ENCODE data around the gene PROC.

DNA sequence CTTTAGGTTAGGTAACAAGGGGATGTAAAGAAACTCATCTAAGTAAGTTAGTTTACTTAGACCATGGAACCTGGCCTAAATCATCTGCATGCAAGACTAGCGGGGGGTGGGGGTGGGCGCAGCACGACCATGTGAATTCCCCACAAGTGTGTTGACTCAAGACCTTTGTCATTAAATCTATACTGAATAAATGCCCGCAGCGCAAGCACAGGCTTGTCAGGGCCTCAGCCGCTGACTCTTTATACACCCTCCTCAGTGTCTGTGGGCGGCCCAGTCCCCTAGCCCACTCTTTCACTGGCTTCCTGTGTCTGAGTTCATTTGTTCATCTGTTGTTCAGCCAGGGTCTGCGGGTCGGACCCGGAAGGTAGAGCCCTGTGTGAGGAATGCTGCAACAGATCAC lies 48.2 kb upstream of the PROC start:
- TF ChIP-seq, protein P1, sequence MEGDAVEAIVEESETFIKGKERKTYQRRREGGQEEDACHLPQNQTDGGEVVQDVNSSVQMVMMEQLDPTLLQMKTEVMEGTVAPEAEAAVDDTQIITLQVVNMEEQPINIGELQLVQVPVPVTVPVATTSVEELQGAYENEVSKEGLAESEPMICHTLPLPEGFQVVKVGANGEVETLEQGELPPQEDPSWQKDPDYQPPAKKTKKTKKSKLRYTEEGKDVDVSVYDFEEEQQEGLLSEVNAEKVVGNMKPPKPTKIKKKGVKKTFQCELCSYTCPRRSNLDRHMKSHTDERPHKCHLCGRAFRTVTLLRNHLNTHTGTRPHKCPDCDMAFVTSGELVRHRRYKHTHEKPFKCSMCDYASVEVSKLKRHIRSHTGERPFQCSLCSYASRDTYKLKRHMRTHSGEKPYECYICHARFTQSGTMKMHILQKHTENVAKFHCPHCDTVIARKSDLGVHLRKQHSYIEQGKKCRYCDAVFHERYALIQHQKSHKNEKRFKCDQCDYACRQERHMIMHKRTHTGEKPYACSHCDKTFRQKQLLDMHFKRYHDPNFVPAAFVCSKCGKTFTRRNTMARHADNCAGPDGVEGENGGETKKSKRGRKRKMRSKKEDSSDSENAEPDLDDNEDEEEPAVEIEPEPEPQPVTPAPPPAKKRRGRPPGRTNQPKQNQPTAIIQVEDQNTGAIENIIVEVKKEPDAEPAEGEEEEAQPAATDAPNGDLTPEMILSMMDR (IDR thresholded peaks at IDR 0.05): no peak
- TF ChIP-seq POLR2A (IDR thresholded peaks at IDR 0.05): no peak
